NCI-H748 treated with DMSO at 0.1 percent for 48 hours (cell line): ENCODE results near the gene COL4A1.

Experiments
- DNase-seq: peaks from one replicate; lab custom pipeline; 2025; lab: John Stamatoyannopoulos, UW

Gene COL4A1

GRCh38 chr13:110308656-110309359 is 1.9 kb upstream of the COL4A1 start:
- DNase-seq, result no peak

- no peak for DNase-seq
Measured at GRCh38 chr13:110307767-110308655, 1.1 kb upstream of the COL4A1 start.

- no peak for DNase-seq
Measured at GRCh38 chr13:110306340-110306959, 507 bp downstream of the COL4A1 start.

GRCh38 chr13:110305949-110306339 is 1.0 kb downstream of the COL4A1 start:
- DNase-seq, result no peak

- no peak for DNase-seq
Measured at GRCh38 chr13:110305544-110305943, 1.4 kb downstream of the COL4A1 start.

- no peak for DNase-seq
Measured at GRCh38 chr13:110305001-110305400, 2.0 kb downstream of the COL4A1 start.

- DNase-seq, result no peak
Measured at GRCh38 chr13:110304256-110304655, 2.7 kb downstream of the COL4A1 start.

GRCh38 chr13:110303644-110304043 is 3.3 kb downstream of the COL4A1 start:
- DNase-seq, result no peak

- no peak for DNase-seq
Measured at GRCh38 chr13:110302997-110303396, 4.0 kb downstream of the COL4A1 start.

GRCh38 chr13:110301606-110302553 is 5.1 kb downstream of the COL4A1 start:
- no peak for DNase-seq

- DNase-seq, result no peak
Measured at GRCh38 chr13:110301083-110301482, 5.9 kb downstream of the COL4A1 start.

GRCh38 chr13:110300090-110300815 is 6.7 kb downstream of the COL4A1 start:
- no peak for DNase-seq

- no peak for DNase-seq
Measured at GRCh38 chr13:110299283-110299840, 7.6 kb downstream of the COL4A1 start.

- no peak for DNase-seq
Measured at GRCh38 chr13:110298505-110299282, 8.3 kb downstream of the COL4A1 start.

- DNase-seq, result no peak
Measured at GRCh38 chr13:110297766-110298504, 9.0 kb downstream of the COL4A1 start.

GRCh38 chr13:110297011-110297410 is 9.9 kb downstream of the COL4A1 start:
- DNase-seq, result no peak

- no peak for DNase-seq
Measured at GRCh38 chr13:110294622-110295021, 12.3 kb downstream of the COL4A1 start.

- DNase-seq, result no peak
Measured at GRCh38 chr13:110294146-110294545, 12.8 kb downstream of the COL4A1 start.

- no peak for DNase-seq
Measured at GRCh38 chr13:110293649-110294048, 13.3 kb downstream of the COL4A1 start.
